ENCODE measurements around the gene SARNP.

Gene SARNP

DNA sequence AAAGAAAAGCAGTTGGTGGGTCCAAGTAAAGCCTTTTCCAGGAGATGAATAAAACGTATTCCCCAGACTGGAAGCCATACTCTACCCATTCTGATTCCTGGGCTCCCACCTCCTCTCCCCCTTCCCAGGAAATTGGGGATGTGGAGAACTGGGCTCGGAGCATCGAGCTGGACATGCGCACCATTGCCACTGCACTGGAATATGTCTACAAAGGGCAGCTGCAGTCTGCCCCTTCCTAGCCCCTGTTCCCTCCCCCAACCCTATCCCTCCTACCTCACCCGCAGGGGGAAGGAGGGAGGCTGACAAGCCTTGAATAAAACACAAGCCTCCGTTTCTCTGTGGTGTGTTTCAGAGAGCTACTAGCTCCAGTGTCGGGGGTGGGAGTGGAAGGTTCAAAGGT is 98.2 kb downstream of the SARNP start:
- Histone ChIP-seq H3K36me3 (ENCODE audit: insufficient read depth) (no peaks in the 10 kb centered on the region), H3K4me1 (ENCODE audit: low read depth, poor library complexity, severe bottlenecking) (peaks cover 46% of the 10 kb centered on the region), H3K9ac (no peak overlapping the region)

GRCh38 chr12:55718624-55719275 is 98.8 kb downstream of the SARNP start:
- no peak overlapping the region for H3K4me2 ChIP-seq
- no peak overlapping the region for H3K27ac ChIP-seq
- TF ChIP-seq CTCF (conservative IDR thresholded peaks at IDR 0.05; ENCODE audit: low read depth, low read length), result no peak
- no peaks in the 10 kb centered on the region for H4K20me1 ChIP-seq (ENCODE audit: insufficient read depth)
- H3K27me3 ChIP-seq (ENCODE audit: insufficient read depth, low read depth), result no peaks in the 10 kb centered on the region; the same call in 1 of the 2 replicates
- H3K36me3 ChIP-seq (ENCODE audit: insufficient read depth), result no peaks in the 10 kb centered on the region
- H3K4me1 ChIP-seq (ENCODE audit: low read depth, poor library complexity, severe bottlenecking), result peaks cover 46% of the 10 kb centered on the region
- H3K4me3 ChIP-seq (IDR thresholded peaks at IDR 0.05; ENCODE audit: insufficient read depth, low read depth, low read length), result no peak overlapping the region
- peaks cover 10% of the 10 kb centered on the region; the same call in 1 of the 2 replicates for H3K79me2 ChIP-seq (ENCODE audit: insufficient read depth, low read depth)
- no peak overlapping the region for H2AFZ ChIP-seq (ENCODE audit: low read depth)
- H3K9ac ChIP-seq, result no peak overlapping the region

More for the DNA sequence above, 98.2 kb downstream of the SARNP start:
- Histone ChIP-seq H3K27me3 (ENCODE audit: insufficient read depth, low read depth) (no peaks in the 10 kb centered on the region), H3K4me3 (IDR thresholded peaks at IDR 0.05; ENCODE audit: insufficient read depth, low read depth, low read length) (no peak overlapping the region), H2AFZ (ENCODE audit: low read depth) (no peak overlapping the region), H3K79me2 (ENCODE audit: insufficient read depth, low read depth) (peaks cover 10% of the 10 kb centered on the region; the same call in 1 of the 2 replicates), H3K27ac (no peak overlapping the region), H4K20me1 (ENCODE audit: insufficient read depth) (no peaks in the 10 kb centered on the region), H3K4me2 (no peak overlapping the region)
- TF ChIP-seq CTCF (conservative IDR thresholded peaks at IDR 0.05; ENCODE audit: low read depth, low read length), result no peak

DNA sequence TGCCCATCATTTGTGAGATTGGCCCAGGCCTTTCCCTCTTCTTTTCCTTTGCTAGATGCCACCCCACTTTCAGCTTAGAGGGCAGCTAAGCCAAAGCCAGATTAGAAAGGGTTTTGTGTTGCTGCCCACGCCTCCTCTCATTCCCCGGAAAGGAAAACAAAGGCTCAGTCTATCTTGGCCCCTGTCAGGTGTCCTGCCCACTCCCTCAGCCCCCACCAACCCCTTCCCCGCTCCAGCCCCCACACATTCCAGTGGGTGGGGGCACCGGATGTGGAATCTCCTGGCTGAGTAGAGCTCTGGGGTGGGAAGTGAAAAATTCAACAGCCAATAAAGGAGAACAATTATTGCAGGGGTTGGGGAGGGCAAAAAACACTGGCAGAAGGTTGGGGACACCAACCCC is 99.5 kb downstream of the SARNP start:
- H3K27ac ChIP-seq, result no peak overlapping the region
- peaks cover 46% of the 10 kb centered on the region for H3K4me1 ChIP-seq (ENCODE audit: low read depth, poor library complexity, severe bottlenecking)
- H2AFZ ChIP-seq (ENCODE audit: low read depth), result no peak overlapping the region
- H3K4me3 ChIP-seq (IDR thresholded peaks at IDR 0.05; ENCODE audit: insufficient read depth, low read depth, low read length), result no peak overlapping the region
- H3K4me2 ChIP-seq, result peak overlapping the region; percentile 77; the same call in 1 of the 2 replicates
- TF ChIP-seq CTCF (conservative IDR thresholded peaks at IDR 0.05; ENCODE audit: low read depth, low read length), result no peak
- H3K36me3 ChIP-seq (ENCODE audit: insufficient read depth), result no peaks in the 10 kb centered on the region
- no peak overlapping the region for H3K9ac ChIP-seq
- H3K79me2 ChIP-seq (ENCODE audit: insufficient read depth, low read depth), result peaks cover 10% of the 10 kb centered on the region; the same call in 1 of the 2 replicates
- H3K27me3 ChIP-seq (ENCODE audit: insufficient read depth, low read depth), result peaks cover under 1% of the 10 kb centered on the region; the same call in 1 of the 2 replicates
- no peaks in the 10 kb centered on the region for H4K20me1 ChIP-seq (ENCODE audit: insufficient read depth)

- Histone ChIP-seq H3K4me3 (IDR thresholded peaks at IDR 0.05; ENCODE audit: insufficient read depth, low read depth, low read length) (peak overlapping the region; percentile 66), H2AFZ (ENCODE audit: low read depth) (peak overlapping the region; percentile 93), H3K36me3 (ENCODE audit: insufficient read depth) (no peaks in the 10 kb centered on the region), H3K79me2 (ENCODE audit: insufficient read depth, low read depth) (peaks cover 10% of the 10 kb centered on the region; the same call in 1 of the 2 replicates), H3K4me2 (peak overlapping the region; percentile 77), H3K27ac (no peak overlapping the region), H4K20me1 (ENCODE audit: insufficient read depth) (no peaks in the 10 kb centered on the region), H3K27me3 (ENCODE audit: insufficient read depth, low read depth) (peaks cover 7% of the 10 kb centered on the region; the same call in 1 of the 2 replicates), H3K4me1 (ENCODE audit: low read depth, poor library complexity, severe bottlenecking) (peaks cover 46% of the 10 kb centered on the region), H3K9ac (peak overlapping the region; percentile 45; the same call in 1 of the 2 replicates)
- no peak for TF ChIP-seq CTCF (conservative IDR thresholded peaks at IDR 0.05; ENCODE audit: low read depth, low read length)
Measured at GRCh38 chr12:55717011-55718007, 100.2 kb downstream of the SARNP start.

All from KMS-11 (cell line).